Tibial artery (tissue), 4 donors: ENCODE data around the gene EMX2.

ENCODE experiments used
- DNase-seq, 2 donors: peaks; one replicate each; pipeline ENCODE4 v3.0.0-alpha.2; 2019
- H3K27ac ChIP-seq, 2 donors: fragments of 200-600 bp; sonication (generic) in 1 of 2; 1 replicate in 1 of 2; 2 replicates in 1 of 2; pipeline ENCODE4 v1.5.1; 2018 to 2019; ENCODE audit warnings: mild to moderate bottlenecking in 1 of 2
- H3K27me3 ChIP-seq, 2 donors: fragments of 200-600 bp; sonication (generic) in 1 of 2; one replicate each; pipeline versions ENCODE4 v1.5.1 to v1.6.0; 2016 to 2019
- H3K36me3 ChIP-seq, 3 donors: fragments of 200-600 bp; sonication (generic) in 2 of 3; one replicate each; pipeline ENCODE4 v1.5.1; 2016 to 2019; ENCODE audit warnings: mild to moderate bottlenecking in 2 of 3
- H3K4me1 ChIP-seq, 4 donors: fragments of 200-600 bp; sonication (generic) in 2 of 4; 1 replicate in 3 of 4; 2 replicates in 1 of 4; pipeline ENCODE4 v1.5.1; 2016 to 2019
- H3K4me3 ChIP-seq, 2 donors: fragments of 200-600 bp; sonication (generic) in 1 of 2; 1 replicate in 1 of 2; 2 replicates in 1 of 2; pipeline ENCODE4 v1.5.1; 2018 to 2019; ENCODE audit warnings: mild to moderate bottlenecking in 2 of 2
- H3K9me3 ChIP-seq, 3 donors: fragments of 200-600 bp; sonication (generic) in 1 of 3; one replicate each; pipeline ENCODE4 v1.5.1; 2016 to 2019
- intact Hi-C: fragments of 100-400 bp; cut with DNase I; formaldehyde crosslinking; loops from one replicate; pipeline ENCODE4 v1.15.0; 2023; ENCODE audit warnings: low total_unique reads
- TF ChIP-seq, protein P1 (sequence below), 2 experiments: fragments of 200-600 bp in 1 of 2; fragments of 450-650 bp in 1 of 2; IDR thresholded peaks; one replicate each; pipeline ENCODE4 v1.5.1; 2017 to 2019; ENCODE audit warnings: antibody characterized with exemption in 2 of 2, mild to moderate bottlenecking in 1 of 2, moderate library complexity in 1 of 2

EMX2 gene

DNA sequence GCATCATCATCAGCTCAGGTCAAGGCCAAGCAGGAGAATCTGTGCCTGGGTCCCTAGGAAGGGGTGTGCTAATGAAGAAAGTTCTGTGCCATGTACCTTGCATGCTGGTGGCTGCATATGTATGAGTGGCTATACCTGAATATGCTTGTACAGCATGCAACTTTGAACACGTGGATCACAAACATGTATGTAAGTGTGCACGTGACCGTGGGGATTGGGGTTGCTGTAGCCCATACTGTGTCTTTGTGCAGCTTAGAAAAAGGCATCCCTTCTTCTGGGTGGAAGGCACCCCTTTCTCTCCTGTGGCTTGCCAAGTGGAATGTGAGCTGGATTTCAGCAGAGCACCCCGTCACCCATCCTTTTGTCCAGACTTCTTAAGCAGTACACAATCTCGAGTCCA, 13.8 kb downstream of the EMX2 start:
- H3K36me3 ChIP-seq = no peaks in the 10 kb centered on the region
- intact Hi-C loops = no loop called here
- no peak overlapping the region for H3K4me3 ChIP-seq
- TF ChIP-seq, protein P1, sequence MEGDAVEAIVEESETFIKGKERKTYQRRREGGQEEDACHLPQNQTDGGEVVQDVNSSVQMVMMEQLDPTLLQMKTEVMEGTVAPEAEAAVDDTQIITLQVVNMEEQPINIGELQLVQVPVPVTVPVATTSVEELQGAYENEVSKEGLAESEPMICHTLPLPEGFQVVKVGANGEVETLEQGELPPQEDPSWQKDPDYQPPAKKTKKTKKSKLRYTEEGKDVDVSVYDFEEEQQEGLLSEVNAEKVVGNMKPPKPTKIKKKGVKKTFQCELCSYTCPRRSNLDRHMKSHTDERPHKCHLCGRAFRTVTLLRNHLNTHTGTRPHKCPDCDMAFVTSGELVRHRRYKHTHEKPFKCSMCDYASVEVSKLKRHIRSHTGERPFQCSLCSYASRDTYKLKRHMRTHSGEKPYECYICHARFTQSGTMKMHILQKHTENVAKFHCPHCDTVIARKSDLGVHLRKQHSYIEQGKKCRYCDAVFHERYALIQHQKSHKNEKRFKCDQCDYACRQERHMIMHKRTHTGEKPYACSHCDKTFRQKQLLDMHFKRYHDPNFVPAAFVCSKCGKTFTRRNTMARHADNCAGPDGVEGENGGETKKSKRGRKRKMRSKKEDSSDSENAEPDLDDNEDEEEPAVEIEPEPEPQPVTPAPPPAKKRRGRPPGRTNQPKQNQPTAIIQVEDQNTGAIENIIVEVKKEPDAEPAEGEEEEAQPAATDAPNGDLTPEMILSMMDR (IDR thresholded peaks at IDR 0.05) = no peak
- no peak for DNase-seq
- peaks cover 0 to 44% of the 10 kb centered on the region in 2 donors for H3K27me3 ChIP-seq
- no peak overlapping the region for H3K27ac ChIP-seq
- peaks cover 0 to 30% (median 17%) of the 10 kb centered on the region in 4 donors for H3K4me1 ChIP-seq
- H3K9me3 ChIP-seq = no peaks in the 10 kb centered on the region

DNA sequence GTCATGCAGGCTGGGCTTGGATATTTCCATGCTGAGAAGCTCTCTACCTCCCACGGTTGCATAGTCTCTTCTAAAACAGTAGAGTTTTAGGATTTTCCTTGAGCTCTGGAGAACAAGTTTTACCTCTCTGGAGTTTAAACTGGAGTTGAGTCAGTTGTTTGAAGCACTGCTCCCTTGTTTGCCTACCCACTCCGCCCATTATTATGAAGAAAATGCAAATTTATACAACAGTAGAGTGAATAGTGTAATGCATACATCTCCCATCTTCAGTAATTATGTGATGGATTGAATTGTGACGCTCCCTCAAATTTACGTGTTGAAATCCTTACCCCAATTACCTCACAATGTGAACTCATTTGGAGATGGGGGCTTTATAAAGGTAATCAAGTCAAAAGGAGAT, 17.2 kb downstream of the EMX2 start:
- Histone ChIP-seq H3K27me3 (peaks cover 0 to 19% of the 10 kb centered on the region in 2 donors), H3K9me3 (no peaks in the 10 kb centered on the region), H3K27ac (no peak overlapping the region), H3K4me3 (no peak overlapping the region), H3K4me1 (peaks cover 0 to 5% (median 2%) of the 10 kb centered on the region in 4 donors), H3K36me3 (no peaks in the 10 kb centered on the region)
- no peak for DNase-seq
- TF ChIP-seq, protein P1 (IDR thresholded peaks at IDR 0.05) = no peak
- intact Hi-C loops = loop anchor here (10.0 kb wide), 1 partner anchor 195 kb away; no protein-coding TSS in a partner anchor

DNA sequence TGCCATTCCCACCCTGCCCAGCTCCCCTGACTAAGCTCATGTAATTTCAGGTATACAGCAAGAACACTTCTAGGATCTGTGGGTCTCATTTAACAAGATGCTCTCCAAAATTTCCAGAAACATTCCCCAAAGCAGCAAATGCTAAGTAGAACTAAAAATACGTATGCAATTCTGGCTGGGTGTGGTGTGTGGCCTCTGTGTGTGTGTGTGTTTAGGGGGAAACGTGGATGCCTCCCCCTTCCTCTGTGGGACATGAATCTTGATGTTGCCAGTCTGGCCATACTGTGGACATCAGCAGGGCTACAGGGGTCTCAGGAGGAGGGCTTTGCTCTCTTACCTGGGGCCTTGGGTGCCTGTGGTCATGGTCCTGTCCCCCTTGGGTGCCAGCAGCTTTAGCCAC, 18.4 kb downstream of the EMX2 start:
- Histone ChIP-seq H3K4me3 (no peak overlapping the region), H3K27me3 (peaks cover 0 to 9% of the 10 kb centered on the region in 2 donors)
- intact Hi-C loops = loop anchor here (10.0 kb wide), 1 partner anchor 194 kb away; no protein-coding TSS in a partner anchor

DNA sequence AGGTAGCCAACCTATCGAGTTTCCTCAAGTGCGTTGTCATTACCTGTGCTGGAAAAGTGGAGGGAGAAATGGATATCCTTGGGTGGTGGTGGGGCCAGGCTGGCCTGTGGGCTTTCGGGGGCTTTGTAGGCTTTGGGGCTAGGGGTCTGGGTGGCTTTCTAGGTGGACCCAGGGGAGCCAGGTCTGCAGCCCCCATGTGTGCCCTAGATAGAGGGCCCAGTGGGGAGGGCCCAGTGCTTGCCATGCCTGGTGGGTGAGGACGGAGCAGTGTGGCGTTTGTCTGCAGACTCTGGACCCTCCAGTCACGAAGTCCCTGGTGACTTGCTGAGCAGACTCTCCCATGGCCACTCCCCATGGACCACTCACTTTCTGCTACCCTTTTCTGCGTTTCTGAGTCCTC, 19.7 kb downstream of the EMX2 start:
- H3K27ac ChIP-seq = no peak overlapping the region
- no peaks in the 10 kb centered on the region for H3K4me1 ChIP-seq
- H3K9me3 ChIP-seq = no peaks in the 10 kb centered on the region
- TF ChIP-seq, protein P1 (IDR thresholded peaks at IDR 0.05) = no peak
- H3K27me3 ChIP-seq = peaks cover 0 to 8% of the 10 kb centered on the region in 2 donors
- no peaks in the 10 kb centered on the region for H3K36me3 ChIP-seq
- no peak for DNase-seq
- intact Hi-C loops = loop anchor here (10.0 kb wide), 1 partner anchor 193 kb away; no protein-coding TSS in a partner anchor
- H3K4me3 ChIP-seq = no peak overlapping the region

More for the DNA sequence above, 18.4 kb downstream of the EMX2 start:
- Histone ChIP-seq H3K9me3 (no peaks in the 10 kb centered on the region), H3K27ac (no peak overlapping the region), H3K4me1 (no peaks in the 10 kb centered on the region), H3K36me3 (no peaks in the 10 kb centered on the region)
- DNase-seq = no peak
- TF ChIP-seq, protein P1 (IDR thresholded peaks at IDR 0.05) = no peak

DNA sequence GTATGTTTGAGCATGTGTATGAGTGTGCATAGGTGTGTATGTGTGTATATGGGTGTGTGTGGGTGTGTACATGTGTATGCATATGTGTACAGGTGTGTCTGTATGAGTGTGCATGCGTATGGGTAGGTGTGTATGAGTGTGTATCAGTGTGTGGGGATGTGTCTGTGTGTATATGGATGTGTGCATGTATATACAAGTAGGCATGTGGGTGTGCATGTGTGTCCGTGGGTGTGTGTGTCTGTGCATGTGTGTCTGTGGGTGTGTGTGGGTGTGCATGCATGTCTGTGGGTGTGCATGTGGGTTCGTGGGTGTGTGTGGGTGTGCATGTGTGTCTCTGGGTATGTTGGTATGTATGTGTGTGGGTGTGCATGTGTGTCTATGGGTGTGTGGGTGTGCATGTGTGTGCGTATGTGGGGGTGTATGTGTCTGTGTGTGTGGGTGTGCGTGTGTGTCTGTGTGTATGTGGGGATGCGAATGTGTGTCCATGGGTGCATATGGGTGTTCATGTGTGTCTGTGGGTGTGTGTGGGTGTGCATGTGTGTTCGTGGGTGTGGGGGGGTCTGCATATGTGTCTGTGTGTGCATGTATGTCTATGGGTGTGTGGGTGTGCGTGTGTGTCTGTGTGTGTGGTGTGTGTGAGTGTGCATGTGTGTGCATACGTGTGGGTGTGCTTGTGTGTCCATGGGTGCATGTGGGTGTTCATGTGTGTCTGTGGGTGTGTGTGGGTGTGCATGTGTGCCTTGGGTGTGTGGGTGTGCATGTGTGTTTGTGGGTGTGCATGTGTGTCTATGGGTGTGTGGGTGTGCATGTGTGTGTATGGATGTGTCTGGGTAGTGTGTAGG, 20.6 kb downstream of the EMX2 start:
- H3K27me3 ChIP-seq = peaks cover 0 to 8% of the 10 kb centered on the region in 2 donors
- intact Hi-C loops = loop anchor here (10.0 kb wide), 1 partner anchor 192 kb away; no protein-coding TSS in a partner anchor
- H3K9me3 ChIP-seq = no peaks in the 10 kb centered on the region

More for the DNA sequence above, 20.6 kb downstream of the EMX2 start:
- no peak for DNase-seq
- H3K4me1 ChIP-seq = no peaks in the 10 kb centered on the region
- TF ChIP-seq, protein P1 (IDR thresholded peaks at IDR 0.05) = no peak
- no peaks in the 10 kb centered on the region for H3K36me3 ChIP-seq
- no peak overlapping the region for H3K4me3 ChIP-seq
- no peak overlapping the region for H3K27ac ChIP-seq
